Measurements from ENCODE around the gene F5.

- TF ChIP-seq, protein P1, sequence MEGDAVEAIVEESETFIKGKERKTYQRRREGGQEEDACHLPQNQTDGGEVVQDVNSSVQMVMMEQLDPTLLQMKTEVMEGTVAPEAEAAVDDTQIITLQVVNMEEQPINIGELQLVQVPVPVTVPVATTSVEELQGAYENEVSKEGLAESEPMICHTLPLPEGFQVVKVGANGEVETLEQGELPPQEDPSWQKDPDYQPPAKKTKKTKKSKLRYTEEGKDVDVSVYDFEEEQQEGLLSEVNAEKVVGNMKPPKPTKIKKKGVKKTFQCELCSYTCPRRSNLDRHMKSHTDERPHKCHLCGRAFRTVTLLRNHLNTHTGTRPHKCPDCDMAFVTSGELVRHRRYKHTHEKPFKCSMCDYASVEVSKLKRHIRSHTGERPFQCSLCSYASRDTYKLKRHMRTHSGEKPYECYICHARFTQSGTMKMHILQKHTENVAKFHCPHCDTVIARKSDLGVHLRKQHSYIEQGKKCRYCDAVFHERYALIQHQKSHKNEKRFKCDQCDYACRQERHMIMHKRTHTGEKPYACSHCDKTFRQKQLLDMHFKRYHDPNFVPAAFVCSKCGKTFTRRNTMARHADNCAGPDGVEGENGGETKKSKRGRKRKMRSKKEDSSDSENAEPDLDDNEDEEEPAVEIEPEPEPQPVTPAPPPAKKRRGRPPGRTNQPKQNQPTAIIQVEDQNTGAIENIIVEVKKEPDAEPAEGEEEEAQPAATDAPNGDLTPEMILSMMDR (IDR thresholded peaks at IDR 0.05): no peak
- no peak for TF ChIP-seq POLR2A (IDR thresholded peaks at IDR 0.05)
Measured at GRCh38 chr1:169634145-169634544, 47.9 kb upstream of the F5 start.
